ENCODE data around the gene SH3BGRL.

SH3BGRL gene

DNA sequence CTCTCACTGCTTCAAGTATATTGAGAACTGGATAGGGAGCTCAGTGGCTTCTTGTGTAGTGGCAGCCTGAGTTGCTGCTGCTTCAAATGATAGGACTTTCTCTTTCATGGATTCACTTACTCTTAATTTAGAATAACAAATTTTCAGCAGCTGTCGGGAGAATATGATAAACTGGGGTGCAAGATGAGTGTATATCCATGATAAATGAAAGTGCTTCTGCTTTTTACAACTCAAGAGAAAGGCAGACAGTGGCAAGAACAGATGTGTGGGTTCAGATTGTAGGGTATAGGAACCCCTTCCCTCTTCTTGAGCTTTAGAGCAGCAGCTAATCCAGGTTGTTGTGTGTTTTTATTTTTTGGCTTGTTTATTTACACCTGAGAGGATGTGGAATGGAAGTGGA lies 1.0 kb downstream of the SH3BGRL start:
- no peak for TF ChIP-seq CTCF (conservative IDR thresholded peaks at IDR 0.05; ENCODE audit: low read length)
- DNase-seq (ENCODE audit: low read depth), result no peak
- H3K4me3 ChIP-seq (ENCODE audit: low read length), result peak overlapping the region; percentile 80

- H3K4me3 ChIP-seq (ENCODE audit: low read length), result no peak overlapping the region
- no peak for DNase-seq (ENCODE audit: low read depth)
- TF ChIP-seq CTCF (conservative IDR thresholded peaks at IDR 0.05; ENCODE audit: low read length), result no peak
Measured at GRCh38 chrX:81205551-81205950, 3.6 kb downstream of the SH3BGRL start.

DNA sequence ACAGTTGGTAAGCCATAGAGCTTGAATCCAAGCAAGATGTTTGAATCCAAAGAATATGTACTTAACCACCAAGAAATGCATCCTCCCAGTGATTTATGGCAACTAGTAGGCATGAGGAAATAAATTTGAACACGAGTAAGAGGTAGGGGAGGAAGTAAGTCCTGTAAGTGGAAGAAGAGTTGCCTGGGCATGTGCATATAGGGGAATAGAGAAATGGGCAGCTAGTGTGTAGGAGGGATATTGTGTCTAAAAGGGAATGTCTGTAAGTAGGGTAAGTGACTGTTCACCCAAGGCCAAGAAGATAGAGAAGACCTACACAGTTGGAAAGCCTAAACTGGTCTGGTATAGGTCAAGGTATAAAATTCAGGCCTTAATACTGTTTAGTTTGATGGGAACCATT lies 4.6 kb downstream of the SH3BGRL start:
- no peak for TF ChIP-seq CTCF (conservative IDR thresholded peaks at IDR 0.05; ENCODE audit: low read length)
- DNase-seq (ENCODE audit: low read depth), result no peak
- H3K4me3 ChIP-seq (ENCODE audit: low read length), result no peak overlapping the region

- DNase-seq (ENCODE audit: low read depth), result no peak
- no peak overlapping the region for H3K4me3 ChIP-seq (ENCODE audit: low read length)
- no peak for TF ChIP-seq CTCF (conservative IDR thresholded peaks at IDR 0.05; ENCODE audit: low read length)
Measured at GRCh38 chrX:81208916-81209315, 7.0 kb downstream of the SH3BGRL start.

DNA sequence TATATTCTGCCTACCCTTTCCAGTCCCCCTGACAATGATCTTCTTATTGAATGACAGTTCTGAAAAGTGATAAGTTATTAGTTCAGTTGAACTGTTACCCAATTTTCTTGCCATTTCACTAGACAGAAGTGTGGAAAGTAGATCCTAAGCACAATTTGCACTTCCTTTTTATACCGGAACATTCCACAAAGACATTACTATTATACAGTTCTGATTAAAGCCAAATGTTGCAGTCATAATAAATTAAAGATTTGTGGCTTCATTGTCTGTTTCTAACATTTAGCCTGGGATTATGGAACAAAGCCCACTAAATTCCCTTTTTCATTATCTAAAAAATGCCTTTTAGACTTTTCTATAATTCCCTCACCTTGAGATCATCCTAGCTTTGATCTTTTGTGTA lies 13.8 kb downstream of the SH3BGRL start:
- no peak overlapping the region for H3K4me3 ChIP-seq (ENCODE audit: low read length)
- DNase-seq (ENCODE audit: low read depth), result peak; percentile 12
- TF ChIP-seq CTCF (conservative IDR thresholded peaks at IDR 0.05; ENCODE audit: low read length), result no peak

DNA sequence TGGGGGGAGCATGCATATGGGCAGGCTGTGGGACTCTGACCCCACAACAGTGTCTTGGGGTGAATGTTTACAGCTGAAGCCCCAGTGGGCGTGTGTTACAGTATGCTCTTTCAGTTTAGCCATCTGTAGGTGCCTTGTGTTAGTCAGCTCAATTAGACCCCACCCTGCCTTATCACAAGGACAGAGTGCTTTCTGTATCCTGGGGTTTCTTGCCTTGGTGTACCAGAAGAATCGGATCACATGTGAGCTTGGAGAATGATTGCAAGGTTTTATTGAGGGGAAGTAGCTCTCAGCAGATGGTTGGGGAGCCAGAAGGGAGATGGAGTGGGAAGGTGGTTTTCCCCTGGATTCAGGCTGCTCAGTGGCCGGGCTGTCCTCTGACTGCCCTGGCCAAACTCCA lies 27.3 kb downstream of the SH3BGRL start:
- no peak for DNase-seq (ENCODE audit: low read depth)
- TF ChIP-seq CTCF (conservative IDR thresholded peaks at IDR 0.05; ENCODE audit: low read length), result no peak

GRCh38 chrX:81229901-81230300 lies 28.0 kb downstream of the SH3BGRL start:
- H3K4me3 ChIP-seq (ENCODE audit: low read length), result no peak overlapping the region
- TF ChIP-seq CTCF (conservative IDR thresholded peaks at IDR 0.05; ENCODE audit: low read length), result no peak
- DNase-seq (ENCODE audit: low read depth), result no peak

More for the DNA sequence above, 27.3 kb downstream of the SH3BGRL start:
- no peak overlapping the region for H3K4me3 ChIP-seq (ENCODE audit: low read length)
